Myocyte (in vitro differentiated cells): Measurements from ENCODE around the gene SPEF1. TPM values are rescaled to one million over a fixed set of nuclear protein-coding genes. Genes with fewer than 3 reads are reported as not detected.
A peak's percentile ranks its signal among the peaks of the same experiment; 100 is the strongest.
"Not testable (repeated sequence)": the region's sequence is repeated elsewhere in the genome, so short reads cannot be mapped to it uniquely, and the experiment has no call there.

ENCODE experiments used
- DNase-seq: peaks from one replicate; pipeline ENCODE4 v3.0.0-alpha.2; 2012; ENCODE audit warnings: low read depth
- polyA plus RNA-seq: library from polyadenylated mRNA; unstranded; fragments of >200 nt; gene quantifications from one replicate; pipeline ENCODE4 v1.2.1, GENCODE V29; 2012; ENCODE audit warnings: missing spikeins
- total RNA-seq: library from RNA; depleted of rRNA; stranded (reverse); fragments of >200 nt; gene quantifications from 2 replicates; pipeline ENCODE4 v1.2.3, GENCODE V29; 2014

Gene SPEF1
- 0.11 TPM in 1 of 2 replicates, not detected in the other for total RNA-seq
- polyA plus RNA-seq = 0.61 TPM

GRCh38 chr20:3781153-3781910 is at the start of gene SPEF1:
TSS of gene SPEF1 (minus strand) at chr20:3781448. CDS start at chr20:3781287, 161 bp downstream.
- peak; percentile 96 for DNase-seq

- not testable (repeated sequence) for DNase-seq
These were observed 48.6 kb upstream of the SPEF1 start for GRCh38 chr20:3829891-3830290.

GRCh38 chr20:3828798-3829197 is 47.5 kb upstream of the SPEF1 start:
- no peak for DNase-seq

GRCh38 chr20:3826420-3826819 is 45.2 kb upstream of the SPEF1 start:
- no peak for DNase-seq

GRCh38 chr20:3825526-3825925 is 44.3 kb upstream of the SPEF1 start:
- no peak for DNase-seq

DNA sequence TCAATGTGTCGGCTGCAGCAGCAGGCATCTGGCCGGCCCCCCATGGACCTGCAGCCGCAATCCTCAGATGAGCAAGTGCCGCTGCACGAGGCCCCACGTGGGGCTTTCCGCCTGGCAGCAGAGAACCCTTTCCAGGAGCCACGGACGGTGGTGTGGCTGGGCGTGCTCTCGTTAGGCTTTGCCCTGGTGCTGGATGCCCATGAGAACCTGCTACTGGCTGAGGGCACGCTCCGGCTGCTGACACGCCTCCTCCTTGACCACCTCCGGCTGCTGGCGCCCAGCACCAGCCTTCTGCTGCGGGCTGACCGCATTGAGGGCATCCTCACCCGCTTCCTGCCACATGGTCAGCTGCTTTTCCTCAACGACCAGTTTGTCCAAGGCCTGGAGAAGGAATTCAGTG is 42.6 kb upstream of the SPEF1 start:
- DNase-seq = no peak

GRCh38 chr20:3821996-3822395 is 40.7 kb upstream of the SPEF1 start:
- no peak for DNase-seq

DNA sequence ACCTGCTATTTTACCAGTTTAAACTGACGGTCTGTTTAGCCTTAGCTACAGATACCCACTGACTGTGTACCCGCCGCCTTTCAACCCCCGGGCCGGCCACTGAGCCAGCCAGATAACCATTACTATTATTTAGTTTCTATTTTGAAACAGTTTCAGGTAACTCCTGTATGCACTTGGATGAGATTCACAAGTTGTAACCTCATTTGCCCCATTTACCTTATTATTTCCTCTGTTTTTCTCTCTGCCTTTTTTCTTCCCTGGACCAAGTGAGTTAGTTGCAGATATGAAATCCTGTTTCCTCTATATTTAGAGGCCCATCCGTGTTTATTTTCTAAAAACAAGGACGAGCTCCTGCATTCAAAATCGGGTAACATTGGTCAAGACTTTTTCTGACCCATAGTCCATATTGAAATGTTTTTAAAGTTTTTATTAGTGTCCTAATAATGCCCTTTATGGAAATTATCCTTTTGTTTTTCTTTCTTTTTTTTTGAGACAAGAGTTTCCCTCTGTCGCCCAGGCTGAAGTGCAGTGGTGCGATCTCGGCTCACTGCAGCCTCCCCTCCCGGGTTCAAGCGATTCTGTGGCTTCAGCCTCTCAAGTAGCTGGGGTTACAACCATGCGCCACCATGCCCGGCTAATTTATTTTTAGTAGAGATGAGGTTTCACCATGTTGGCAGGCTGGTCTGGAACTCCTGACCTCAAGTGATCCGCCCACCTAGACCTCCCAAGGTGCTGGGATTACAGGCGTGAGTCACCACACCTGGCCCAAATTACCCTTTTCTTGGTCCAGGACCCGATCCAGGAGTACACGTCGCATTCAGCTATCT is 39.9 kb upstream of the SPEF1 start:
- peak; percentile 57 for DNase-seq

- DNase-seq = peak; percentile 97
These were observed 39.0 kb upstream of the SPEF1 start, which contains the start of gene AP5S1 for GRCh38 chr20:3820048-3820900. TSS of gene AP5S1 (plus strand) at chr20:3820547. CDS start at chr20:3822118, 1,571 bp downstream.

GRCh38 chr20:3819411-3820047 is 38.3 kb upstream of the SPEF1 start:
- no peak for DNase-seq

DNA sequence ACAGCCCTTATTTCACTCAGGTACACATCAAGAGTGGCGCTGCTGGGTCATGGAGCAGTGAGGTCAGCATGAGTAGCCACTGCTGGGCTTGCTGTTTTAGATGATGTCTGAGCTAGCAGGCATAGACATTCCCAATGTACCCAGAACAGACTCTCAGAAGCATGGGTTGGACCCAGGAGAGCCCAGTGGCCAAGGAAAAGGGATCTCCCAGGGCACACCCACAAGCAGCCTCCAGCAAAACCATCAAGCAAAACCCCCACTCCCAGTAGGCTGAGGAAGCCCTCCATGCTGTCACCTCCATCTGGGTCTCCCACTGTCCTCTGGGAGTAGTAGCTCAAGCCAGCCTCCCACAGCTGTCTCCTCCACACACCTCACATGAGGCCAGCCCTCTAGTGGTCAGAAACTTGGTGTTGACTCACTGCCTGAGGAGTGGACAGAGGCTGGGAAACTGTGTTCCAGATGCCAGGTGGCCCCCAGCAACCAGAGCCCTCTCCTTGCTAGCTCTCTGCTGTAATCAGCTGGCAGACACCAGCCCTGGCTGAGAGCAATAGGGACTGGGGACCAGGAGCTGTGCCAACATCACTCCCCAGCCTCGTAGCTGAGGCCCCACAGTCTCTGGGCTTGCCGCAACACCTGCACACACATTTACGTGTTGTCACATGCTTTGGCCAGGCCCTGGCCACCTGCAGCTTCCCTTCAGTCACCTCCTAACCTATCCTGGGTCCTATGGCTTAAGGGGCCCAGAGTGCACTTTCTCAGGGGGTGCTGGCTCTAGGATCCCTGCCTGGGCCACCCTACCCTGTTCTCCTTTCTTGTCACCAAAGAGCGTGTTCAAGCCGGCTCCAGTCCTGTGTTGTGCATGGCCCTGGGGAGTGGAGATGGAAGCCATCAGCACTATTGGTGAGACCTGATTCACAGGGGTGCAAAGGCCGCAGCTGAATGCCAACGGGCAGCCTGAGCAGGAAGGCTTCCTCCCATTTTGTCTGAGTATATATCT is 37.2 kb upstream of the SPEF1 start:
- DNase-seq = peak; percentile 96

GRCh38 chr20:3815703-3816315 is 34.6 kb upstream of the SPEF1 start:
- DNase-seq = no peak

- no peak for DNase-seq
These were observed 33.8 kb upstream of the SPEF1 start for GRCh38 chr20:3814928-3815495.

GRCh38 chr20:3813848-3814581 is 32.8 kb upstream of the SPEF1 start:
- DNase-seq = no peak

- no peak for DNase-seq
These were observed 32.0 kb upstream of the SPEF1 start for GRCh38 chr20:3812975-3813847.

DNA sequence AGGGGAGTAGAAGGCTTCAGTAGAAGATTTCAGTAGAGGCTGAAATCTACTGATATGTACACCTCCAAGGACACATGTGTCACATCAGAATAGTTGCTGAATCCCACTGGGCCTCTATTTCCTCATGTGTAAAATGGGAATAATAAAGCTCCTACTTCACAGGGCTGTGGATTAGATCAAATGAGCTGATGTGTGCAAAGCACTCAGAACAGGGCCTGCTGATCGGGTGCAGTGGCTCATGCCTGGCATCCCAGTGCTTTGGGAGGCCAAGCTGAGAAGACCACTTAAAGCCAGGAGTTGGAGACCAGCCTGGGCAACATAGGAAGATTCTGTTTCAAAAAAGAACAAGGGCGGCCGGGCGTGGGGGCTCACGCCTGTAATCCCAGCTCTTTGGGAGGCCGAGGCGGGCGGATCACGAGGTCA is 31.0 kb upstream of the SPEF1 start:
- no peak for DNase-seq
